Erythroblast (primary cell): ENCODE results near the gene DLX5.

Source experiments
- GATA1 ChIP-seq: IDR thresholded peaks from 2 replicates; pipeline ENCODE4 v1.6.1; 2011; ENCODE audit warnings: low read depth, mild to moderate bottlenecking, control low read depth, low read length, moderate library complexity
- POLR2A ChIP-seq: IDR thresholded peaks from 2 replicates; pipeline ENCODE4 v1.6.1; 2011; ENCODE audit warnings: mild to moderate bottlenecking, low read length

- TF ChIP-seq POLR2A (no peak), GATA1 (no peak)
Observed at GRCh38 chr7:97005183-97006054, 19.2 kb downstream of the DLX5 start, which contains the start of gene DLX6.
